GM12891 (cell line): Measurements from ENCODE around the gene SKA1.

ENCODE experiments used
- PAX5 ChIP-seq: IDR thresholded peaks from 2 replicates; pipeline ENCODE4 v1.6.1; 2011; ENCODE audit warnings: low read length, moderate library complexity, mild to moderate bottlenecking; ENCODE audit not compliant: insufficient read depth, severe bottlenecking
- POLR2A ChIP-seq: IDR thresholded peaks from 2 replicates; pipeline ENCODE4 v1.6.1; 2011; ENCODE audit warnings: low read depth, low read length, control low read depth
- POLR2AphosphoS5 ChIP-seq: IDR thresholded peaks from 2 replicates; pipeline ENCODE4 v1.6.1; 2011; ENCODE audit warnings: low read depth, low read length, control low read depth
- SPI1 ChIP-seq: IDR thresholded peaks from 2 replicates; pipeline ENCODE4 v1.6.1; 2011; ENCODE audit warnings: low read depth, low read length, control low read depth
- TAF1 ChIP-seq: IDR thresholded peaks from 2 replicates; pipeline ENCODE4 v1.6.1; 2011; ENCODE audit warnings: low read depth, low read length, control low read depth

DNA sequence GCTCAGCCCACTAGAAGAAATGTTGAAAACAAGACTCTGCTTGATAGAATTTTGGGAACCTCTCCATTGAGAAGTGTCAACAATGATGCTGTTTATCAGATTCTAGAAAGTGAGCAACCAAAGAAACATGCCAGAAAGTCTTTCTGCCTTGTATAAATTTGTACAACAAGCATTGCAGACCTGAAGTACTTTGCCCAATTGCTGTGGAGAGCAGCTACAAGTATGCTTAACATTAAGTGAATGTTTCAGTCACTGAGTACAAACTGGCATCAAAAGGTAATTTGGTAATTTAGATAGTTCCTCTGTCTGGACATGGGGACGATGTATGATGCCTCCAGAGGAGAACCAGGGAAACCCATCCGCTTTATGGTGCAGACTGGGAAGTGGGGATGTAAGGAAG is 33.4 kb upstream of the SKA1 start:
- TF ChIP-seq POLR2A (no peak), TAF1 (no peak), POLR2AphosphoS5 (no peak), PAX5 (no peak), SPI1 (no peak)
